Osteocyte (in vitro differentiated cells): ENCODE measurements around the gene MKKS. TPM values are rescaled to one million over a fixed set of nuclear protein-coding genes. Genes with fewer than 3 reads are reported as not detected.

Experiments used
- DNase-seq: peaks from one replicate; pipeline ENCODE4 v3.0.0; 2021; ENCODE audit warnings: mixed read lengths; ENCODE audit not compliant: unreplicated experiment; ENCODE audit errors: extremely low spot score
- H3K27ac Mint-ChIP-seq: one replicate; pipeline ENCODE4 v1.8.0; 2021; ENCODE audit warnings: mild to moderate bottlenecking, mixed read lengths; ENCODE audit not compliant: unreplicated experiment
- H3K27me3 Mint-ChIP-seq: one replicate; pipeline ENCODE4 v1.8.0; 2021; ENCODE audit warnings: mixed read lengths; ENCODE audit not compliant: unreplicated experiment
- H3K36me3 Mint-ChIP-seq: one replicate; pipeline ENCODE4 v1.8.0; 2021; ENCODE audit warnings: mixed read lengths; ENCODE audit not compliant: unreplicated experiment
- H3K4me1 Mint-ChIP-seq: one replicate; pipeline ENCODE4 v1.8.0; 2021; ENCODE audit warnings: mixed read lengths; ENCODE audit not compliant: unreplicated experiment
- H3K4me3 Mint-ChIP-seq: one replicate; pipeline ENCODE4 v1.8.0; 2021; ENCODE audit warnings: mild to moderate bottlenecking, moderate library complexity, mixed read lengths; ENCODE audit not compliant: unreplicated experiment
- H3K9me3 Mint-ChIP-seq: one replicate; pipeline ENCODE4 v1.8.0; 2021; ENCODE audit warnings: mixed read lengths; ENCODE audit not compliant: unreplicated experiment
- CTCF ChIP-seq: fragments of 200-600 bp; sonication (generic); IDR thresholded peaks from 2 replicates; pipeline ENCODE4 v1.5.0; 2021; ENCODE audit warnings: antibody characterized with exemption, mild to moderate bottlenecking, moderate library complexity
- total RNA-seq: library from RNA; stranded (reverse); gene quantifications from 2 replicates; pipeline ENCODE4 v1.2.1, GENCODE V29; 2021

The MKKS gene
- total RNA-seq, 1 donor from 2014 or later, result 13.0 TPM

- no peaks in the 10 kb centered on the region for H3K9me3 Mint-ChIP-seq
- H3K27ac Mint-ChIP-seq, result peak overlapping the region; percentile 97
- TF ChIP-seq CTCF, result no peak
- H3K4me3 Mint-ChIP-seq, result peak overlapping the region; percentile 92
- no peaks in the 10 kb centered on the region for H3K36me3 Mint-ChIP-seq
- no peaks in the 10 kb centered on the region for H3K27me3 Mint-ChIP-seq
- peaks cover 27% of the 10 kb centered on the region for H3K4me1 Mint-ChIP-seq
- peak; percentile 97 for DNase-seq
Measured at GRCh38 chr20:10434467-10434831, 427 bp upstream of the MKKS start.

- no peaks in the 10 kb centered on the region for H3K36me3 Mint-ChIP-seq
Measured at GRCh38 chr20:10433014-10433622, 904 bp downstream of the MKKS start.

GRCh38 chr20:10432079-10432478 lies 1.9 kb downstream of the MKKS start:
- H3K36me3 Mint-ChIP-seq, result no peaks in the 10 kb centered on the region
- H3K4me3 Mint-ChIP-seq, result peak overlapping the region; percentile 50
- H3K27ac Mint-ChIP-seq, result no peak overlapping the region
- no peaks in the 10 kb centered on the region for H3K27me3 Mint-ChIP-seq
- H3K9me3 Mint-ChIP-seq, result no peaks in the 10 kb centered on the region
- TF ChIP-seq CTCF, result no peak
- DNase-seq, result no peak
- H3K4me1 Mint-ChIP-seq, result peaks cover 30% of the 10 kb centered on the region

More at GRCh38 chr20:10433014-10433622, 904 bp downstream of the MKKS start:
- H3K4me3 Mint-ChIP-seq, result peak overlapping the region; percentile 92
- H3K4me1 Mint-ChIP-seq, result peaks cover 32% of the 10 kb centered on the region
- no peak for DNase-seq
- no peak for TF ChIP-seq CTCF
- H3K27ac Mint-ChIP-seq, result peak overlapping the region; percentile 35
- no peaks in the 10 kb centered on the region for H3K27me3 Mint-ChIP-seq
- H3K9me3 Mint-ChIP-seq, result no peaks in the 10 kb centered on the region

- H3K27ac Mint-ChIP-seq, result no peak overlapping the region
Measured at GRCh38 chr20:10430704-10431103, 3.3 kb downstream of the MKKS start.

GRCh38 chr20:10430000-10430466 lies 4.0 kb downstream of the MKKS start:
- no peak for DNase-seq
- Mint-ChIP-seq H3K4me1 (peaks cover 25% of the 10 kb centered on the region), H3K27ac (no peak overlapping the region), H3K9me3 (no peaks in the 10 kb centered on the region), H3K27me3 (no peaks in the 10 kb centered on the region), H3K36me3 (peaks cover 7% of the 10 kb centered on the region), H3K4me3 (no peak overlapping the region)
- no peak for TF ChIP-seq CTCF

More at GRCh38 chr20:10430704-10431103, 3.3 kb downstream of the MKKS start:
- no peaks in the 10 kb centered on the region for H3K9me3 Mint-ChIP-seq
- DNase-seq, result no peak
- peaks cover 29% of the 10 kb centered on the region for H3K4me1 Mint-ChIP-seq
- no peak for TF ChIP-seq CTCF
- H3K4me3 Mint-ChIP-seq, result no peak overlapping the region
- H3K36me3 Mint-ChIP-seq, result peaks cover 5% of the 10 kb centered on the region
- H3K27me3 Mint-ChIP-seq, result no peaks in the 10 kb centered on the region
